HG03565 (cell line): ENCODE results near the gene LCOR.
A peak's percentile ranks its signal among the peaks of the same experiment; 100 is the strongest.
"Not testable (repeated sequence)": the region's sequence is repeated elsewhere in the genome, so short reads cannot be mapped to it uniquely, and the experiment has no call there.

Experiments used
- ATAC-seq: cut with Tn5 transposase; IDR thresholded peaks from one replicate; pipeline ENCODE4 v1.9.1; 2021; ENCODE audit warnings: mild to moderate bottlenecking, moderate library complexity; ENCODE audit not compliant: unreplicated experiment

The LCOR gene

DNA sequence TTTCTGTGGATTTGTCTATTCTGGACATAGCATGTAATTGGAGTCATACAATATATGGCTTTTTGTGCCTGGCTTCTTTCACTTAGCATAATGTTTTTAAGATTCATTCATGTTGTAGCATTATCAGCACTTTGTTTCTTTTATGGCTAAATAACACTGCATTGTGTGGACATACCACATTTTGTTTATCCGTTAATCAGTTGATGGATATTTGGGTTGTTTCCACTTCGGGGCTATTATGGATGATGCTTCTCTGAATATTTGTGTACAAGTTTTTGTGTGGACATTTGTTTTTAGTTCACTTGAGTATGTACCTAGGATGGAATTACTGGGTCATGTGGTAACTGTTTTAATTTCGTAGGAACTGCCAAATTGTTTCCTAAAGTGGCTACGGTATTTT is 6.4 kb downstream of the LCOR start:
- no peak for ATAC-seq

DNA sequence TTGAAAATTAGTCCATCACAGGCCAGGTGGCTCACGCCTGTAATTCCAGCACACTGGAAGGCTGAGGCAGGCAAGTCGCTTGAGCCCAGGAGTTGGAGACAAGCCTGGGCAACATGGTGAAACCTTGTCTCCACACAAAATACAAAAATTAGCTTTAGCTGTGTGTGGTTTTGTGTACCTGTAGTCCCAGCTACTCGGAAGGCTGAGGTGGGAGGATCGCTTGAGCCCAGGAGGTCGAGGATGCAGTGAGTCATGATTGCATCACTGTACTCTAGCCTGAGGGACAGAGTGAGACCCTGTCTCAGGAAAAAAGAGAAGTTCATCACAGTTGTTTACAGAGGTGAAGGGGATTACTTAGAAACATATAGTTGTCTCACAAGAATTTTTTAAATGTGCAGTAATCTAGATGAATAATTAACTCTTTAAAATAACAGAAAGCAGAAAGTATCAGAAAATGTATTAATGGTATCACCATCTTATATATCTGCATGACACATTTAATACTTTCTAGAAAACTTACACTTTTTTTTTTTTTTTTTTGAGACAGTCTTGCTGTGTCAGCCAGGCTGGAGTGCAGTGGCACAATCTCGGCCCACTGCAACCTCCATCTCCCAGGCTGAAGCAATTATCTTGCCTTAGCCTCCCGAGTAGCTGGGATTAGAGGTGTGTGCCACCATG is 8.9 kb downstream of the LCOR start:
- ATAC-seq: no peak

DNA sequence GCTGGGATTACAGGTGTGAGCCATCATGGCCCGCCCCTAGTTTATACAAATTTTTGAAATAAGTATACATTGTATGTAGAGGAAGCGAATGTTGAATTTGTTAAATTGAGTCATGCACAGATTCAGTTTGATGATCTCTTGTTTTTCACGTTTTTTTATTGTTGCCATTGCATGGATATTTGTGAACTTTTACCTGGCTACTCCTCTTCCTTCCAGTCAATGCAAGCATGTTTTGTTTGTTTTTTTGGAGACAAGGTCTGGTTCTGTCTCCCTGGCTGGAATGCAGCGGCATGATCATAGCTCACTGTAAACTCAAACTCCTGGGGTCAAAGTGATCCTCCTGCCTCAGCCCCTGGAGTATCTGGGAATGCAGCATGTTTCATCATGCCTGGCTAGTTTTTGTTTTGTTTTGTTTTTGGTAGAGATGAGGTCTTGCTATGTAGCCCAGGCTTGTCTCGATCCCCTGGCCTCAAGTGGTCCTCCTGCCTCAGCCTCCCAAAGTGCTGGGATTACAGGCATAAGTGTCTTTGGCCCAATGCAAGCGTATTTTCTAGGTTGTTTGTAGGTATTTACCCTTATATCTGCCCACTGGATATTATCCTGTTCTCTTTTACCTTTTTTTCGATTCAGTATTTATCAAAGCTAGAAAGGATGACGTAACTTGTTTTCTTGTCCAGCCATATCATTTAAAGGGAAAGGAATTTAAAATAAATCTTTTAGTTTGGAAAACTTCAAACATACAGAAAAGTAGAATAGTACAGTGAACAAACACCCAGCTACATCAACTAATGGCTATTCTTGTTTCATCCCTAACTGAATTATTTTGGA is 11.0 kb downstream of the LCOR start:
- no peak for ATAC-seq

DNA sequence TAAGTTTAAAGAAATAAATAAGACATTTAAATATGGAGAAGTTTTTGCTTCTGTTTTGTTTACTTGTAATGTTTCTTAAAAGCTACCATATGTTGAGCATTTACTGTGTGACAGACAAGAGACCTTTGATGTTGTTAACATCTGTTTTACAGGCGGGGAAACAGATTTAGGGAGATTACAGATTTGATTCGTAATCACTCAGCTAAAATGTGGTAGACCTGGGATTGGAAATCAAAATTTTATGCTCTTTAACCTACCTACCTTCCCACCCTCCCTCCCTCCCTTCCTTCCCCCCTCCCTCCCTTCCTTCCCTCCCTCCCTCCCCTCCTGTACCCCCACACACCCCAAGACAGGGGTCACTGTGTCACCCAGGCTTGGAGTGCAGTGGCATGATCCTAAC is 11.7 kb downstream of the LCOR start:
- ATAC-seq: no peak

- ATAC-seq: no peak
Measured at GRCh38 chr10:96846395-96846794, 14.3 kb downstream of the LCOR start.

- ATAC-seq: no peak
Measured at GRCh38 chr10:96846926-96847325, 14.8 kb downstream of the LCOR start.

- not testable (repeated sequence) for ATAC-seq
Measured at GRCh38 chr10:96847356-96847755, 15.3 kb downstream of the LCOR start.

DNA sequence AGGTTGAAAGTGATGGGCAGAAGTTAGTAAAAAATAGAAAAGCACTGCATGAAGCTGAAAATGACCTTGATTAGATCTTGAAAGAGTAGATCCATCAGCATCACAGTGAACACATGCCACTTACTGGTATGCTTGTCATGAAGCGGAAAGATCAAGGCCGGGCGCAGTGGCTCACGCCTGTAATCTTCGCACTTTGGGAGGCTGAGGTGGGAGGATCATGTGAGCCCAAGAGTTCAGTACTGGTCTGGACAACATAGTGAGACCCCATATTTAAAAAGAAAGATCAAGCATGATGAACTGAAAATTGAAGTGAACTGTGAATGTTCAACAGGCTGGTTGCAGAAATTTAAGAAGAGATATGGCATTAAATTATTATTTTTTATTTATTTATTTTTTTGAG is 18.0 kb downstream of the LCOR start:
- no peak for ATAC-seq

DNA sequence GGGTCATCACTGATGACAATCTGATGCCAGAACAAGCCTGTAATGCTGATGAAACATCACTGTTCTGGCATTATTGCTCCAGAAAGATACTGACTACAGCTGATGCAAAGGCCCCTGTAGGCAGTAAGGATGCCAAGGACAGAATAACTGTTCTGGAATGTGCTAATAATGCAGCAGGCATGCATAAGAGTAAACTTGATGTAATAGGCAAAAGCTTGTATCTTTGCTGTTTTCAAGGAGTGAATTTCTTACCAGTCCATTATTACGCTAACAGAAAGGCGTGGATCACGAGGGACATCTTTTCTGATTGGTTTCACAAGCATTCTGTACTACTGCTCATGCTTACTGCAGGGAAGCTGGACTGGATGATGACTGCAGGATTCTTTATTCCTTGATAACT is 18.7 kb downstream of the LCOR start:
- no peak for ATAC-seq

- no peak for ATAC-seq
Measured at GRCh38 chr10:96851281-96851680, 19.2 kb downstream of the LCOR start.

DNA sequence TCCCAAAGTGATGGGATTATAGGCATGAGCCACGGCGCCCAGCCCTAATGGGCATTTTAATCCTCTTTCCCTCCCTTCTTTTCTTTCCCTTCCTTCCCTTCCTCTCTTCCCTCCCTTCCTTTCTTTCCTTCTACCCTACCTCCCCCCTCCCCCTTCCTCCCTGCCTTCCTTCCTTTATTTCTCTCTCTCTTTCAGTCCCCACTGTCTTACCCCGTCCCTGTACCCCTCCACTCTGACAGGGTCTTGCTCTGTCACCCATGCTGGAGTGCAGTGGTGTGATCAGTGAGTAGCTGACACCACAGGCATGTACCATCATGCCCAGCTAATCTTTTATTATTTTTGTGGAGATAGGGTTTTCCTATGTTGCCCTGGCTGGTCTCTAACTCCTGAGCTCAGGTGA is 24.2 kb downstream of the LCOR start:
- ATAC-seq: no peak

DNA sequence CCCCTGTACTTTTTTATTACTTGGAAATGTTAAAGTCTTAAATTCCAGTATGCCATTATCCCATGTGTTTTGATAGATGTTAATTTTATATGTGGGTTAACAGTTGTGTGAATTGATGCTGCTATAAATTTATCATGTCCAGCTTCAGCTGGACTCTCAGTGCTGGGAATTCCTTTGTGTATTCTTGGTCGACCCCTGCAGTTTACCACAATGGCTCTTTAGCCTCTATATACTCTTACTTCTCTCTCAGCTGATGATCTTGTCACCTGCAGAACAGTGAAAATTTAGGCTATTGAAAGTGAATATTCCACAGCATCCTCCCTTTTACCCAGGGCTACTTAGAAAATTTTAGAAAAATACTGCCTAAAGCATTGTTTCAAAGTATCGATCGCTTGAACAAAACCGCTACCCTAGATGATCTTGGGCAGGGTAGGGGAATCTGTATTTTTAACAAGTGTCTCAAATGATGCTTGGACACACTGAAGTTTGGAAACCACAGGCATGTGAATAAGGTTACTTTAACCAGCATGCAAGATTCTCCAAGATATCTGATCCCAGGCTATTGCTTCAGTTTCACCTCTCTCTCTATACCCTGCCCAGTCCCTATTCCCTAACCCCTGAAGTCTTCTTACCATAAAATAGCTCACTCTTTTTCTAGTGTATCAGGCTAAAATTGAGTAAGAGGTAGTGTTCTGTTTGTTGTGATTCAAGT is 25.4 kb downstream of the LCOR start:
- no peak for ATAC-seq

DNA sequence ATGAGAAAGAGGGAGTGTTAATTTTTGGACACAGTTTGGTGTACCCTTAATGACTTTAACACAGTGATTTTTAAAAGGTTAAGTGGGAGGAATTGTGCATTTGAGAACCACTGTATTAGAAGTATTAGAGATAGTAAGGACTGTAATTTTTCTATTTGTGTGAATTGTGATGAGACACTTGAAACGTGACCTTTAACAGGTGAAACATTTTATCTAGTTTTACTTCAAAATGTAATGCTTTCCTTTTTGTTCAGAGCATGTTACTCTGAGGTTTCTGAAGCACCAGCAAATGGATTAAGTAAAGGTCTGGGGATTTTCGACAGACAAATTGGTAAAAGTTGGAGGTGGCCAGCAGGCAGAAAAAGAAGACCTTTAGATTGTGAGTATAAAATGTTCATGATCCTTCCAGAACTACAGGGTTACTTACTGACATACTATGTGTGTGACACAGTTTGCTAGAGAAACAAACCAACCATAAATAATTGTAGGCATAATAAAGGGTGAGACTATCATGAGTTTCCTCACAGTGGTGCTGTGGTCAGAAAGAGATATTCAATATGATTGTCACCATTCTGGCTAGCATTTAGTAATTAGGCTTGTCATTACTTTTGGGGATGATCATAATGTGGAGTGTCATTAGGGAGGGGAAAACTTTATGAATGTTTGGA is 26.1 kb downstream of the LCOR start:
- ATAC-seq: no peak

DNA sequence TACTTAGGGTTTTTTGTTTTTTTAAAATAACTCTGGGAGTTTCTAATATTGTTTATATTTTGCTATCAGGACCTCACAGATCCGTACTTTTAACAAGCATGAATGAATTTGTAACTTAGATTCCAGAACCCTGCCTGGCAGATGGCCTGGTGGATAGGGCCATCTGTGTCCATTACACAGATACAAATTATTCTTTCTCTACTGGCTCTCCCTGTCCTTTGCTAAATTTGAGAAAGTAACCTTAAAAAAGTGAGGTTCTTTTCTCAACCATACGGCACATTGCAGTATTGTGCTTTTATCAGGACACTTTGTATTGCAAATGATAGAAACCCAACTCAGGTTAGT is 26.6 kb downstream of the LCOR start:
- no peak for ATAC-seq

GRCh38 chr10:96860631-96861277 is 28.7 kb downstream of the LCOR start:
- no peak for ATAC-seq

DNA sequence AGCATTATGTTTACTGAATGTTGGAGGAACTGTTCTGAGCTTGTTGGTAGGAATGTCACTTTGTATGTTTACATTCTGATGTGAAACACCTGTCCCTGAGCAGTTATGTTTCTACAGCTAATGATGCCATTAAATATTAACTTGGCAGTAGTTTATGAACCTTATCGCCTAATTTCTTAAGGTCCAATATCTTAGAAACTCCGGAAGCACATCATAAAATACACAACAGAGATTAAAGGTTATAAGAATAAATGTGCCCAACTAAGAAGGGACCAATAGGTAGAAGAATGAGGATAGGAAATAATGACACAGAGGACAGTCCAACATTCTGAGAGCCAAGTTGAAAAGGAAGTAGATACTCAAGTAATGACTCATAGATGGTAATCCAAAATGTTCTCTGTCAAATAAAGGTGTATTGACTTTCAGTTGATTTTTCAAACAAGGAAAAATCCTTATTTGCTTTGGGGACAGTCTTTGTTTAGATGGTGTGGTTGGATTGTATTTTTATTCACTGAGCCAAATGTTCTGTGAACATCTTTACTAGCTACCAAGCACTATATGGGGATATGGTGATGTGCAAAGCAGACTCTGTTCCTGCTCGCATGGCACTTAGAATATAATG is 31.9 kb downstream of the LCOR start:
- ATAC-seq: peak; percentile 70

GRCh38 chr10:96873086-96873485 is 41.0 kb downstream of the LCOR start:
- ATAC-seq: no peak

GRCh38 chr10:96873756-96874467 is 41.8 kb downstream of the LCOR start:
- no peak for ATAC-seq

DNA sequence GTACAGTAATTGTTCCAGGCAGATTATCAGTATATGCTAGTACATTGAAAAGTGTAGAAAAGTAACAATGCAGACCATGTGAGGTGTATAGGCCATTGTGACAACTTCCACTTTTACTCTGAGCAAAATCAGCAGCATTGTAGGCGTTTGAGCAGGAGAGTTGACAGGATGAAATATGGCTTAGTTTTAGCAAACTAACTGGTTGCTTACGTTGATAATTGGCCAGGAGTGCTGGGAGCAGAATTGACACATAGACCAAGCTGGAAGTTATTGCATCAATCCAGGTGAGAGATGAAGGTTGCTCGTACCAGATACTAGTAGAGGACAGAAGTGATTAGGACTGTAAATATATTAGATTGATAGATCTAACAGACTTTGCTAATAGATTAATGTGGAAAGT is 46.0 kb downstream of the LCOR start:
- no peak for ATAC-seq

GRCh38 chr10:96880575-96880974 is 48.5 kb downstream of the LCOR start:
- ATAC-seq: no peak
